Activated CD4-positive, alpha-beta T cell treated with anti-CD3 and anti-CD28 coated beads, Interleukin-2, Interleukin-6, amounts not matched to agents 100 ng/mL and 50 ng/mL, durations not matched to agents 16 hours and 8 hours (primary cell): Measurements from ENCODE around the gene ZNF493.
A peak's percentile ranks its signal among the peaks of the same experiment; 100 is the strongest.

Experiments used
- DNase-seq: peaks from one replicate; pipeline ENCODE4 v3.0.0-alpha.2; 2020

Gene ZNF493

GRCh38 chr19:21396893-21397572 lies at the start of gene ZNF493:
ZNF493 (plus strand) TSS chr19:21397133; CDS start chr19:21397238, 105 bp downstream.
- peak; percentile 94 for DNase-seq

DNA sequence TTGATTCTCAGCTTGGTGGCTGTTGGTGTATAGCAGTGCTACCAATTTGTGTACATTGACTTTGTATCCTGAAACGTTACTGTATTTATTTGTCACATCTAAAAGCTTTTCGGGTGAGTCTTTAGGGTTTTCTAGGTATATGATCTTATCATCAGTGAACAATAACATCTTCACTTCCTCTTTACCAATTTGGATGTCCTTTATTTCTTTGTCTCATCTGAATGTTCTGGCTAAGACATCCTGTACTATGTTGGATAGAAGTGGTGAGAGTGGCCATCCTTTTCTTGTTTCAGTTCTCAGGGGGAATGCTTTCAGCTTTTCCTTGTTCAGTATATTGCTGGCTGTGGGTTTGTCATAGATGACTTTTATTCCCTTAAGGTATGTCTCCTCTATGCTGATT lies 44.1 kb upstream of the ZNF493 start:
- no peak for DNase-seq

- peak; percentile 93 for DNase-seq
Measured at GRCh38 chr19:21358768-21359451, 38.0 kb upstream of the ZNF493 start, which contains the start of gene ZNF738. ZNF738 (plus strand) TSS chr19:21359000; CDS start chr19:21359141, 141 bp downstream.

GRCh38 chr19:21362291-21362690 lies 34.6 kb upstream of the ZNF493 start:
- DNase-seq, result no peak

DNA sequence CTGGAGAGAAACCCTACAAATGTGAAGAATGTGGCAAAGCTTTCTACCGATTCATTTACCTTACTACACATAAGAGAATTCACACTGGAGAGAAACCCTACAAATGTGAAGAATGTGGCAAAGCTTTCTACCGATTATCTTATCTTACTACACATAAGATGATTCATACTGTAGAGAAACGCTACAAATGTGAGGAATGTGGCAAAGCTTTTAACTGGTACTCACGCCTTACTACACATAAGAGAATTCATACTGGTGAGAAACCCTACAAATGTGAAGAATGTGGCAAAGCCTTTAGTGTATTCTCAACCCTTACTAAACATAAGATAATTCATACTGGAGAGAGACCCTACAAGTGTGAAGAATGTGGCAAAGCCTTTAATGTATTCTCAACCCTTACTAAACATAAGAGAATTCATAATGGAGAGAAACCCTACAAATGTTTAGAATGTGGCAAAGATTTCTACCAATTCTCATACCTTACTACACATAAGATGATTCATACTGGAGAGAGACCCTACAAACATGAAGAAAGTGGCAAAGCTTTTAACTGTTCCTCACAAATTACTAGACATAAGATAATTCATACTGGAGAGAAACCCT lies 12.9 kb upstream of the ZNF493 start:
- DNase-seq, result no peak

GRCh38 chr19:21396121-21396520 lies 812 bp upstream of the ZNF493 start:
- DNase-seq, result no peak

GRCh38 chr19:21398851-21399250 lies 1.9 kb downstream of the ZNF493 start:
- DNase-seq, result no peak

GRCh38 chr19:21402303-21402985 lies 5.5 kb downstream of the ZNF493 start:
- DNase-seq, result no peak

GRCh38 chr19:21410166-21410565 lies 13.2 kb downstream of the ZNF493 start:
- DNase-seq, result no peak

GRCh38 chr19:21422244-21422643 lies 25.3 kb downstream of the ZNF493 start:
- DNase-seq, result no peak

- DNase-seq, result no peak
Measured at GRCh38 chr19:21423057-21424041, 26.4 kb downstream of the ZNF493 start.

DNA sequence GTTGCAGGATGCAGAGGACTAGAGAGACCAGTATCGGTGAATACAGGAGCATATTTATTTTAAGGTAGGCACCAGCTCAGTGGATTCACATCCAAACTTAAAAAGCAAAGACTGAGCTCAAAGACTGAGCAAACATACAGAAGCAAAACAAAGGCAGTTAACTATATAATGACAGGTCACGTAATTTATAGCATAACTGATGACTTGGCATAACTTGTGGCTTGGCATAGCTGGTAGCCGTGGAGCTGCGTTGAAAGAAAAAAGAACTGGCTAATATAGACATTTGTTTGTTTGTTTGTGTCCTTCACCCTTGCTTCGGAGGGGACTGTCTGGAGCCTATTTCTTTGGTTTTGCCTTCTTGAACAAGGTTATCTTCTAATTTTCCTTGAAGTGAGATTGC lies 33.7 kb downstream of the ZNF493 start:
- DNase-seq, result no peak

GRCh38 chr19:21432590-21432989 lies 35.7 kb downstream of the ZNF493 start:
- no peak for DNase-seq

DNA sequence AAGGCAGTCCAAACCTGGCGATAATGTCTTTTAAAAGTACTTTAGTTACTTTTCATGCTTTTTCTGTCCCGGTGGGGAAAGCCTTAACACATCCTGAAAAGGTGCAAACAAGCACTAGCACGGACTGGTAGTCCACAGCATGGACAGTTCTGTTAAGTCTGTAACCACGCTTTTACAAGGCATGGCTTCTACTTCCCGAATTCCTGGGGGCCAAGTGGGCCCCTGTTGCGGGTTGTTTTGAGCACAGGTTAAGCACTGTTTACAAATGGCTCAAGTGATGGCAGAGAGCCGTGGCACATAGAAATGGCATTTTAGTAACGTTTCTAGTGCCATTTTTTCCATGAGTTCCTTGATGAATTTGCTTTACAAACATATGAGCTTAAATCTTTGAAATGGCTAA lies 37.6 kb downstream of the ZNF493 start:
- no peak for DNase-seq

- no peak for DNase-seq
Measured at GRCh38 chr19:21434967-21435544, 38.1 kb downstream of the ZNF493 start.

- DNase-seq, result no peak
Measured at GRCh38 chr19:21439201-21439751, 42.3 kb downstream of the ZNF493 start.

DNA sequence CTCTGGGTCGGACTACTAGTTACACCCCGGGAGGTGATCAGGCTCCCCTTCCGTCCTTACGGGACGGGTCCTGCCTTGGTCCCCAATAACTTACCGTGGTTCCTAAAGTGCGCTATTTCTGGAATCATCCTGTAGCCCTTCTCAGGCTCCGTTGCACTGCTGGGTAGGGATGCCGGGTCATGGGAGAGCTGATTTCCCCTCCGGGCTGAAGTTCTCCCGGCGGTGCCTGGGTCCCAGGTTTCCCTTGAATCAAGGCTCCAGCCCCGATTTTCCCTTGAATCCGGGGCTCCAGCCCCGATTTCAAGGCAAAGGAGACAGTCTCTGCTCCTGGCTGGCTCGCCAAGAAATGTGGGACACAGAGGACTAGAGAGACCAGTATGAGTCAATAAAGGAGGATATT lies 43.4 kb downstream of the ZNF493 start:
- no peak for DNase-seq

DNA sequence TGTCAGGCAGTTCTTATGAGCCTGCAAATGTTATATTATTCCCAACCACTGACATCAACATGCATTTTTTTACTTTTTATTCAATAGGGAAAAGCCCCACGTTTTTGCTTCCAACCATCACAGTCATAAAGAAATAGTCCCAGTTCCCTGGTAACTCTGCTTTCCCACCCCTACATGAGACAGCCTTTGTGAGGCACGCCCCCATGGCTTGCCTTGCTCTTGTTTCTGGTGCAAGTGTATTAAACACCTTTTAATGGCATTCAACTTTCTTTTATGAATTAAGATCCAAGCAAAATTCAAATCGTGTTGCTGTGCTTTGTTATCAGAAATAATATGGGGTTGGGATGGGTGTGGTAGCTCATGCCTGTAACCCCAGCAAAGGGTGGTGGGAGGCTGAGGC lies 54.3 kb downstream of the ZNF493 start:
- no peak for DNase-seq

- DNase-seq, result no peak
Measured at GRCh38 chr19:21454901-21455300, 58.0 kb downstream of the ZNF493 start.

- no peak for DNase-seq
Measured at GRCh38 chr19:21460686-21461085, 63.8 kb downstream of the ZNF493 start.

GRCh38 chr19:21462540-21462939 lies 65.6 kb downstream of the ZNF493 start:
- no peak for DNase-seq
